ENCODE results near the gene SLC30A4. TPM values are rescaled to one million over a fixed set of nuclear protein-coding genes. Genes with fewer than 3 reads are reported as not detected.
A peak's percentile ranks its signal among the peaks of the same experiment; 100 is the strongest.

Gene SLC30A4
- polyA plus RNA-seq, 2 of the 4 experiments (the other 2 are of a cell fraction): 2.2 to 3.1 TPM

GRCh38 chr15:45457220-45457619 lies 65.3 kb downstream of the SLC30A4 start:
- DNase-seq (ENCODE audit: low read depth in 1 of 2, low spot score in 1 of 2) (no peak), FAIRE-seq (no peak), ATAC-seq (peak in 1 of 2 experiments; percentile 14; a peak in 3 of 6 replicates)
- H3K9me3 ChIP-seq: no peaks in the 10 kb centered on the region
- H3K4me3 ChIP-seq: no peak overlapping the region; the same call in 2 of the 3 replicates
- TF ChIP-seq JUNB (IDR thresholded peaks at IDR 0.05) (no peak), EHMT2 (IDR thresholded peaks at IDR 0.05; ENCODE audit: low read depth) (no peak)
- peaks cover 32% of the 10 kb centered on the region for H3K4me1 ChIP-seq
- ChIA-PET POLR2A (no interaction called here), CTCF (interaction anchor here (0.7 to 6.8 kb wide), 35 partner anchors 11 to 301 kb away, joined by 3 to 120 read pairs (median 4); partner anchors contain the start of gene BLOC1S6)
- peak overlapping the region; percentile 84 to 96 for H3K27ac ChIP-seq
- WGBS (ENCODE audit: missing lambda C conversion rate): 23% methylated on average over 5 of the region's 5 CpGs
- peak overlapping the region; percentile 88 for H3K4me2 ChIP-seq

GRCh38 chr15:45456212-45457106 lies 66.1 kb downstream of the SLC30A4 start:
- ChIA-PET POLR2A (no interaction called here), CTCF (interaction anchor here (0.7 to 6.8 kb wide), 33 partner anchors 12 to 293 kb away, joined by 3 to 120 read pairs (median 5); partner anchors contain the start of gene BLOC1S6)
- peak; percentile 88 for ATAC-seq
- H3K27ac ChIP-seq: peak overlapping the region; percentile 84 to 96
- 26% methylated on average over 8 of the region's 22 CpGs for WGBS (ENCODE audit: missing lambda C conversion rate)
- H3K4me2 ChIP-seq: peak overlapping the region; percentile 88
- TF ChIP-seq RAD21 (conservative IDR thresholded peaks at IDR 0.05 in 1 of 2, IDR thresholded peaks at IDR 0.05 in 1 of 2) (no peak), HOXB13 (CRISPR knock-in tag; IDR thresholded peaks at IDR 0.05; ENCODE audit: low read depth) (peak; percentile 76; the same call in 1 of the 2 replicates), MYC (IDR thresholded peaks at IDR 0.05; ENCODE audit: borderline replicate concordance, low read length) (no peak), ATOH8 (CRISPR knock-in tag; IDR thresholded peaks at IDR 0.05; ENCODE audit: low read depth) (peak; percentile 41; the same call in 1 of the 2 replicates), SREBF2 (IDR thresholded peaks at IDR 0.05) (no peak), CEBPB (IDR thresholded peaks at IDR 0.05) (0 out of 4 replicates have a peak, but pooled peaks of 1 of the 2 experiments have one; percentile 6), MAX (IDR thresholded peaks at IDR 0.05) (peak; percentile 97), HDAC2 (IDR thresholded peaks at IDR 0.05) (no peak), CHD2 (IDR thresholded peaks at IDR 0.05; ENCODE audit: low read length, partially characterized antibody) (no peak), HOXB5 (CRISPR knock-in tag; IDR thresholded peaks at IDR 0.05) (no peak), MAZ (IDR thresholded peaks at IDR 0.05; ENCODE audit: borderline replicate concordance, low read depth, low read length) (no peak), POLR2A (IDR thresholded peaks at IDR 0.05; ENCODE audit: low read length) (no peak), JUNB (IDR thresholded peaks at IDR 0.05) (peak; percentile 56), ZNF302 (CRISPR knock-in tag; IDR thresholded peaks at IDR 0.05) (0 out of 2 replicates have a peak, but pooled peaks have one; percentile 21), PHF8 (IDR thresholded peaks at IDR 0.05; ENCODE audit: borderline replicate concordance, low read depth) (no peak), POLR2AphosphoS2 (conservative IDR thresholded peaks at IDR 0.05; ENCODE audit: low read length) (no peak), JUN (IDR thresholded peaks at IDR 0.05) (peak in 1 of 2 experiments; percentile 38; a peak in 2 of 5 replicates), HMGXB4 (CRISPR knock-in tag; IDR thresholded peaks at IDR 0.05; ENCODE audit: borderline replicate concordance) (no peak), EP300 (IDR thresholded peaks at IDR 0.05) (peak in 1 of 2 experiments; percentile 27; a peak in 1 of 5 replicates), FOSL2 (IDR thresholded peaks at IDR 0.05) (peak; percentile 77), FOSL2 (CRISPR knock-in tag; IDR thresholded peaks at IDR 0.05) (peak; percentile 99), CBX2 (IDR thresholded peaks at IDR 0.05; ENCODE audit: borderline replicate concordance, low read depth) (no peak), HOXA7 (CRISPR knock-in tag; IDR thresholded peaks at IDR 0.05) (no peak), ESRRA (IDR thresholded peaks at IDR 0.05; ENCODE audit: borderline replicate concordance, low read length) (no peak), KDM5A (IDR thresholded peaks at IDR 0.05) (no peak), GATA3 (IDR thresholded peaks at IDR 0.05; ENCODE audit: borderline replicate concordance) (peak; percentile 44; the same call in 1 of the 2 replicates), EHF (CRISPR knock-in tag; IDR thresholded peaks at IDR 0.05) (0 out of 2 replicates have a peak, but pooled peaks have one; percentile 21), BHLHE40 (IDR thresholded peaks at IDR 0.05; ENCODE audit: low read depth, low read length) (no peak), BCL3 (IDR thresholded peaks at IDR 0.05) (no peak), E2F6 (IDR thresholded peaks at IDR 0.05; ENCODE audit: borderline replicate concordance, low read depth) (peak; percentile 86; the same call in 1 of the 2 replicates)
- H3K9me3 ChIP-seq: no peaks in the 10 kb centered on the region
- DNase-seq (ENCODE audit: low read depth in 1 of 2, low spot score in 1 of 2): peak; percentile 89 to 92
- no peak overlapping the region for H3K4me3 ChIP-seq
- peaks cover 32% of the 10 kb centered on the region for H3K4me1 ChIP-seq
- no peak for FAIRE-seq
